Esophagus muscularis mucosa (tissue), 3 donors: ENCODE results near the gene CLRN3.

Experiments
- CTCF ChIP-seq, 3 experiments: fragments of 200-600 bp in 2 of 3; fragments of 450-650 bp in 1 of 3; sonication (generic) in 2 of 3; IDR thresholded peaks; one replicate each; pipeline ENCODE4 v1.5.1; 2017 to 2019; ENCODE audit warnings: antibody characterized with exemption in 3 of 3, mild to moderate bottlenecking in 2 of 3, moderate library complexity in 1 of 3
- POLR2A ChIP-seq: fragments of 450-650 bp; IDR thresholded peaks from one replicate; pipeline ENCODE4 v1.6.1; 2017; ENCODE audit warnings: antibody characterized with exemption, moderate library complexity, mild to moderate bottlenecking, low read depth
- POLR2AphosphoS5 ChIP-seq, 2 donors: sonication (generic); formaldehyde crosslinking; IDR thresholded peaks; one replicate each; pipeline ENCODE4 v1.6.1; 2017; ENCODE audit warnings: antibody characterized with exemption in 2 of 2

DNA sequence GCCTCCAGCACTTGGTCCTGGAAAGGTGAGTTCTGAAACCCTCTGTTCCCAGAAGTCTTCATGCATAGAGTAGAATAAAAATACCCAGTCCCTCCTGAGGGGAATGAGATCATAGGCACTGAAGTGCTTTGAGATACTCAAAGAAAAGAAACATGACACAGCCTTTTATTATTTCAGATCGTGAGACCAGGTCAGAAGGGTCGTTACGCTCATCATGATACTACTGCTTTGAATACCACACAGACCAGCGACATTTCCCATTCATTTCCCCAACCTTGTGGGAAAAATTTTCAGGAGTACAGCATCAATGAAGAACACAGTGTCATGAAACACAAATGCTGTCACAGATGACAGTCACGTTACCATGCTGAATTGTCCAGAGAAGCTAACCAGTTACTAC, 15.0 kb downstream of the CLRN3 start:
- TF ChIP-seq CTCF (IDR thresholded peaks at IDR 0.05) (no peak), POLR2A (no peak), POLR2AphosphoS5 (IDR thresholded peaks at IDR 0.05) (no peak)
